ENCODE results near the gene OLFML2B.

OLFML2B gene

GRCh38 chr1:162003830-162004215 is 19.8 kb downstream of the OLFML2B start:
- peak; percentile 17 for DNase-seq

GRCh38 chr1:162003061-162003829 is 20.4 kb downstream of the OLFML2B start:
- DNase-seq, result peak; percentile 18

- DNase-seq, result no peak
These were observed 23.6 kb downstream of the OLFML2B start for GRCh38 chr1:162000053-162000420.

- no peak for DNase-seq
These were observed 24.2 kb downstream of the OLFML2B start for GRCh38 chr1:161999301-162000052.

GRCh38 chr1:161998811-161999210 is 24.9 kb downstream of the OLFML2B start:
- peak; percentile 67 for DNase-seq

- no peak for DNase-seq
These were observed 26.5 kb downstream of the OLFML2B start for GRCh38 chr1:161997152-161997551.

- DNase-seq, result no peak
These were observed 29.4 kb downstream of the OLFML2B start for GRCh38 chr1:161994175-161994668.

GRCh38 chr1:161993576-161993975 is 30.1 kb downstream of the OLFML2B start:
- DNase-seq, result no peak

- DNase-seq, result no peak
These were observed 33.9 kb downstream of the OLFML2B start for GRCh38 chr1:161989786-161990185.

GRCh38 chr1:161989108-161989507 is 34.6 kb downstream of the OLFML2B start:
- DNase-seq, result no peak

- no peak for DNase-seq
These were observed 35.3 kb downstream of the OLFML2B start for GRCh38 chr1:161988413-161988812.

GRCh38 chr1:161987872-161988271 is 35.8 kb downstream of the OLFML2B start:
- DNase-seq, result no peak

GRCh38 chr1:161987303-161987702 is 36.4 kb downstream of the OLFML2B start:
- no peak for DNase-seq

GRCh38 chr1:161986328-161986727 is 37.3 kb downstream of the OLFML2B start:
- DNase-seq, result no peak

- DNase-seq, result no peak
These were observed 38.3 kb downstream of the OLFML2B start for GRCh38 chr1:161985301-161985822.

- DNase-seq, result no peak
These were observed 39.9 kb downstream of the OLFML2B start for GRCh38 chr1:161983725-161984124.

- no peak for DNase-seq
These were observed 40.8 kb downstream of the OLFML2B start for GRCh38 chr1:161982917-161983316.

- DNase-seq, result no peak
These were observed 41.2 kb downstream of the OLFML2B start for GRCh38 chr1:161982507-161982895.

GRCh38 chr1:161981735-161982506 is 41.7 kb downstream of the OLFML2B start:
- no peak for DNase-seq

- DNase-seq, result no peak
These were observed 42.5 kb downstream of the OLFML2B start for GRCh38 chr1:161981126-161981525.

GRCh38 chr1:161978011-161978790 is 45.5 kb downstream of the OLFML2B start:
- DNase-seq, result no peak

Measured in eye (tissue), 1 donor.